T-helper 2 cell (primary cell): ENCODE data around the gene B3GNT8.
"Not testable (repeated sequence)": the region's sequence is repeated elsewhere in the genome, so short reads cannot be mapped to it uniquely, and the experiment has no call there.

Experiments
- DNase-seq, 5 experiments: peaks; one replicate each; pipeline versions ENCODE4 v3.0.0 to v3.0.0-alpha.2; 2012 to 2022

Gene B3GNT8

DNA sequence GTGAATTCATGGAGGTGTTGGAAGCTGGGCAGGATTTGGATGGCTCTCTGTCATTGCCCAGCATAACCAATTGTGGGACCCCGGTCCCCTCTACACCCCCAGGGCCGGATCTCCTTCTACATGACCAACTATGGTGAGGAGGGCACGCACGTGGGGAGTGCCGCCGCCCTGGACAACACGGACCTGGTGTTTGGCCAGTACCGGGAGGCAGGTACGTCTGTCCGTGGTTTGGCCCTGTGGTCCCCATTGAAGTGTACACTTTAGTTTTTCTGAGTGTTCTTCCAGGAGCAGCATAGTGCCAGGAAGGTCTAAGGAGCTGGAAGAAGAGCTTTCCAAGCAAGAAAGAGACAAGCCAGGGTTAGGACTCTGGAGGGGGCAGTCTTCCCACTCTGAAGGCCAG lies 13.2 kb downstream of the B3GNT8 start:
- no peak for DNase-seq

DNA sequence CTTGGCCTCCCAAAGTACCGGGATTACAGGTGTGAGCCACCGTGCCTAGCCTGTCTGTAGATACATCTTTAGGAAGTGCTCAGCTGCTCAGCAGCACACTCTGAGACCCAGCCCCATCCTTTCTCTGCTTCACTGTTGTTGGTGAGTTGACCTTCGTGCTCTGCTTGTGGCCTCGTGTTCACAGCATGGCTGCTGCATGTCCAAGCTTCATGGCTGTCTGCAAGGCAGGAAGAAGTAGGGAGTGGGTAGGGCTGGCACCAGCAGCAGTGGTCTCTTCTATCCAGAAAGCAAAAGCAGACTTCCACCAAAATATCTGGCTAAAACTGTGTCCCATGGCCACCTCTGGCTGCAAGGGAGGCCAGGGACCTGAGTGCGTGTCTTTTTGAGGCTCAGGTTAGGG lies 14.2 kb downstream of the B3GNT8 start:
- DNase-seq, result no peak

DNA sequence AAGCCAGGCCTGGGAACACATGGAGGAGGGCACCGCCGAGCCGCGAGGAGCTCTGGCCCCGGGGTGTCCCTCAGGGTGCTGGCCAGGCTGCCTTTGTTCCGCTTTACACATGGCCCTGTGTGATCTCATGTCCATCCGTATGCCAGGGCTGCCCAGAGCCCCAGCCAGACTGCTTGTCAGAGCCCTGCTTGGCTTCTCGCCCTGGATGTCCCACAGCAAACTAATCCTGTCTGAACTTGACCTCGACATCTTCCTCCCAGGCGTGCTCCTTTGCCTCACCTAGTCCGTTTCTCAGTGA lies 15.3 kb downstream of the B3GNT8 start:
- DNase-seq, result no peak

DNA sequence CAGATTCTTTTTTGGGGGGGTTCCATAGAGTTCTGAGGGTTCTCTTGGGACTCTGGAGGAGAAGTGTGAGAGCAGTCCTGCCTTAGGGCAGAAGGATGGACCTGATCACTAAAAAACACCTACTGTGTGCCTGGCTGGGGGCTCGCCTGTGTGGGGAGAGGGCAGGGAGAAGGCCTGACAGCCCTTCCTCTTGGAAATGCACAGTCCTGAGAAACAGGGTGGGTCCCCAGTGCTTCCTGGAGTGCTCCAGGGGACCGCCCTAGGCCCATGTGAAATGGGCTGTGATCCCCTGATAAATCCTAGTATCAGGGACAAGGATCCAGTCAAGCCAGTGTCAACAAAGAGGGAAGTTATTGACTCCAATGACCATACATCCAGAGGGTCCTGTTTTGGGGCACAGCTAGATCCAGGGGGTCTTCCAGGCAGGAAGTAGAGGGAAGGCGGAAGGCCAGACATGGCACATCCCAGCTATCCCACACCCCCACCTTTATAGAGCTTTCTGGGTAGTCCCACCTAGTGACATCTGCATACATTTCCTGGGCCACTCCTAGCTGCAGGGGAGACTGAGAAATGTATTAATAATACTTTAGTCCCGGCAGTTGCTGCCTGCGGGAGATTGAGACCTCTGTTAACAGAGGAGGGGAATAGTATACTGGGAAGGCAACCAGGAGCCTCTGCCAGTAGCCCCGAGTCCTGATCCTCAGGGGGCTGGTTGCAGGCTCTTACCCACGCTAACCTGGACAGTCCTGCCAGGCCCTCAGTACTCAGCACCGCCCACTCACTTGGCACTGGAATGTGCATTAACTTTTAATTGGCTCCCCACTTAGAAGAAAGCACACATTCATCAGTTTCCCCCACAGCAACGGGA lies 15.8 kb downstream of the B3GNT8 start:
- DNase-seq, result no peak

DNA sequence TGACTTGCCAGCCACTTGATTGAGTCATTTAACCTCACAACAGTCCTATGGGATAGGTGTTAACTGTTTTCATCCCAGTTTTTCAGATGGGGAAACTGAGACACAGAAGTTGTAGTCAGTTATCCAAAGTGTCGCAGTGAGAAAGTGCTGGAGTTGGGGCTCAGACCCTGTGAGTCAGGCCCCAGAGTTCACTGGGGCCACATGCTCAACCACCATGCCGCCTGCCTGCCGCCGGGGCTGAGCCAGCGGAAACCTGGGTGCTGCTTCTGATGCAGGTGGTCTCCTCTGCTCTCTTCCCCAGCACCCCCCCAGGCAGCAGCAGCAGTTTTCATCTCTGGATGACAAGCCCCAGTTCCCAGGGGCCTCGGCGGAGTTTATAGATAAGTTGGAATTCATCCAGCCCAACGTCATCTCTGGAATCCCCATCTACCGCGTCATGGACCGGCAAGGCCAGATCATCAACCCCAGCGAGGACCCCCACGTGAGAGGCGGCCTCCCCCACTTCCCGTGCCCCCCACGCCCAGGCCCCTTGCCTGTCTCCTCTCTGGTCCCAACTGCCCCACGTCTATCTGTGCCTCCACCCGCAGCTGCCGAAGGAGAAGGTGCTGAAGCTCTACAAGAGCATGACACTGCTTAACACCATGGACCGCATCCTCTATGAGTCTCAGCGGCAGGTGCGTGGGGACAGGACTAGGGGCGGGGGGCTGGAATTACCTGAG lies 16.7 kb downstream of the B3GNT8 start:
- no peak for DNase-seq

GRCh38 chr19:41409288-41409687 lies 17.9 kb downstream of the B3GNT8 start:
- DNase-seq, result no peak

- DNase-seq, result not testable (repeated sequence)
Measured at GRCh38 chr19:41408846-41409245, 18.3 kb downstream of the B3GNT8 start.

DNA sequence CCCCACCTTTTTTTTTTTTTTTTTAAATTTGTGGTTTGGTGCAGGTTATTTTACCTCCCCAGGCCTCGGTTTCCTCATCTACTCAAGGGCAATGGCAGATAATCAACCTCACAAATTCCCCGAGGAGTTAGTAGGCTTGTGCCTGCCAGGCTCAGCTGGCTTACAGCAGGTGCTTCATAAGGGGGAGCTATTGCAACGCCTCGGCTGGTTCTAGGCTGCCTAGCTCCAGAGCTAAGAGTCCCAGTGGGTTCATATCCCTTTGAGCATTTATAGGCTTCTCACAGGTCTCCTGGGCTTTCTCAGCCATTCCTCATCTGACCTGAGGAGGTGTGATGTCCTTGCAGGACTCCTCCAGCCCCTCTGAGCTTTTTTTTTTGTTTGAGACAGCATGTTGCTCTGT lies 18.9 kb downstream of the B3GNT8 start:
- no peak for DNase-seq

DNA sequence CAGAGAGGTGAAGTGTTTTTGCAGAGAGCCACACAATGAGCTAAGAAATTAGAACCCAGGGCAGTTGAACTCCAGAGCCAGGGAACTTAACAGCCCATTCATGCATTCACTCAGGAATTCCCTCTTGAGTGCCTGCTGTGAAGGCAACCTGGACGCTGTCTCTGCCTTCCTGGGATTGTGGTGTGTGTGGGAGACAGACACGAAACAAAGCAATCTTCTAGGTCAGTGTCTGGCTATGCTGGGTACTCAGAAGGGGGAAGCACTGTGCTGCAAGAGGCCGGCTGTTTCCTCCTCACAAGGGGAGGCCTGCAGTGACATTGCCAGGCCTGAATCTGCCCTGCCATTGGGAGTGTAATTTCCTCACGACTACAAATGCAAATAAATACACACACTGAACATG lies 19.9 kb downstream of the B3GNT8 start:
- no peak for DNase-seq

GRCh38 chr19:41405776-41406175 lies 21.4 kb downstream of the B3GNT8 start:
- no peak for DNase-seq

DNA sequence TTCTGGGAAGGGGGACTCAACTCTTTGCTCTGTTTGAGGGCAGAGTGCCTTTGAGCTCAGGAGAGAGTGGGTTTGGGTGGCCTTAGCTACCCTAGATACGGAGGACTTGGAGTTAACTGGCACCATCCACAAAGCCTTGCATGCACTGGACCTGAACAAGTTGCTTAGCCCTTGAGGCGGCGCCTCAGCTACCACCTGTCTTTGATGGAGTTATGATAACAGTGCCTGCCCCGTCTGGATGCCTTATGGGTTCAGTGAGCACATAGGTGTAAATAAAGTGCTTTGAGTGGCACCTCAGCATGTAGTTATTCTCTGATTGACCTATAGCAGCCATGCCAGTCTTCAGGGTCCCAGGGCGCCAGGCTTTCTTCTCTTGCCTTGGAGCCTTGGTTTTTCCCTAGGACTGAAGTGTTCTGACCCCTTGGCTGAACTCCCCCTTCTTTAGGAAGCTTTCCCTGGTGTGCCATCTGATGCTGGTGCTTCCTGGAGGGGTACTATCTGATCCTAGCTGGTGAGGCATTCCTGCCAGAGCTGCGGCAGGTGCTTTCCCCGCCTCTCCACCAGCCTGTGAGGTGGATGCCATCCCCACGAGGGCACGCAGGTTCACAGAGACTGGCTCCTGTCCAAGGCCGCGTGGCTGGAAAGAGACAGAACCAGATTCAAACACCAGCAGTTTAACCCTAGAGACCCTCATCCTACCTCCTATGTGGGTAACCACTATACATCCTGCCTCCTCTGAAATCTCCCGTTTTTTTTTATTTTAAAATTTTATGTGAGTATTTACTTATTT lies 23.8 kb downstream of the B3GNT8 start:
- no peak for DNase-seq

GRCh38 chr19:41402010-41402409 lies 25.2 kb downstream of the B3GNT8 start:
- DNase-seq, result no peak

GRCh38 chr19:41401483-41401882 lies 25.7 kb downstream of the B3GNT8 start:
- no peak for DNase-seq

DNA sequence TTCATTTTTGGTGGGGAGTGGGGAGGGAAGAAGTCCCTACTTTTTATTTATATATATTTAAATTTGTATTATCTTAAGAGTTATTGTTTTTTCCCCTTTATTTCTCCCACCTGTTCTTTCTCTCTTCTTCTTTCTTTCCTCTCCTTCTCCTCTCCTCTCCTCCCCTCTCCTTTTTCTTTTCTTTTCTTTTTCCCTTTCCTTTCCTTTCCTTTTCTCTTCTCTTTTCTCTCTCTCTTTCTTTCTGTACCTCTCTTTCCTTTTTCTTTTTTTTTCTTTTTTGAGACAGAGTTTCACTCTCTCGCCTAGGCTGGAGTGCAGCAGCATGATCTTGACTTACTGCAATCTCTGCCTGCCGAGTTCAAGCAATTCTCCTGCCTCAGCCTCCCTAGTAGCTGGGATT lies 27.6 kb downstream of the B3GNT8 start:
- no peak for DNase-seq

GRCh38 chr19:41399091-41399490 lies 28.1 kb downstream of the B3GNT8 start:
- no peak for DNase-seq

- no peak for DNase-seq
Measured at GRCh38 chr19:41398598-41398997, 28.6 kb downstream of the B3GNT8 start.

- no peak for DNase-seq
Measured at GRCh38 chr19:41398050-41398418, 29.1 kb downstream of the B3GNT8 start.

DNA sequence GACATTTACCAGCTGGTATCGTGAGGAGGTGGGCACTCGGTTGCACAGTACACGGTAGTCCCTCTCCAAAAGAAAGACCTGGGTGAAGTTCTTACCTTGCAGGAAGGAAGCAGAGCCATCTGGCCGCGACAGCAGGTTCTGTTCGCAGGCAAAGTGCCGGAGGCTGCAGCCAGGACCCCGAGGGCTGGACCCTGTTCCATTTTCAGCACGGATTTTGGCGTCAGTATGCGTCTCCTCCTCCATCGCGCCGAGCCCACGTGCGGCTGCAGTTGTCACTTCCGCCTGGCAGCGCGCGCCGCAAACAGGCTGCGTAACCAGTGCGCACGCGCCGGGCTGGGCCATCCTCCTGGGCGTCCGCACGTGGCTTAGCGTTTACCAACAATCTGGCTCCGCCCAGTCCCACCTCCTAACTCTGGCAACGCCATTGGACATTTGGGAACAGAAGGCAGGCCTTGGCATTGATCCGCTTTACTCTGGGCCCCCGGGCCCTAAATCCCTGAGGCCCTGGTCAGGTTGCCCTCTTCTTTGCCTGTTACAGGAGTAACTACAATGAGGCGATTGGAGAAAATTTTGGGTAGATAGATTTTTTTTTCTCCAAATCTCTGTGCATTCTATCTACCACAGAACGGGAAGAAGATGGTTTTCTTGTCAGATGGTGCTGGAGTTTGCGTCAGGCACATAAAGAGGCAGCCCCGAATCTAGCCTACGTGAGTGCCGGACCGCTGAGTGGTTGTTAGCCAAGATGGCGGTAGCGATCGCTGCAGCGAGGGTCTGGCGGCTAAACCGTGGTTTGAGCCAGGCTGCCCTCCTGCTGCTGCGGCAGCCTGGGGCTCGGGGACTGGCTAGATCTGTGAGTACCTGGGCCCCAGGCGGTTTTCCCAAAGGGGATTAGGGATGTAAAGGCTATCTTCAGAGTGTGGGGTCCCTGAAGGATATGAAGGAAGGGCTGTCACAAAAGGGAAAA lies 29.8 kb downstream of the B3GNT8 start, which contains the start of the genes BCKDHA and EXOSC5:
Gene BCKDHA, plus strand, starts transcription at position 733 of the 964 bp plus-strand sequence. Its CDS starts 10 bp downstream, at position 743.
Gene EXOSC5, minus strand, starts transcription at position 274 of the 964 bp plus-strand sequence. Its CDS starts 31 bp downstream, at position 243.
- DNase-seq, result peak; percentile 98 to 100 (median 99)

GRCh38 chr19:41395355-41395754 lies 31.8 kb downstream of the B3GNT8 start:
- DNase-seq, result no peak

- DNase-seq, result no peak
Measured at GRCh38 chr19:41392775-41393174, 34.4 kb downstream of the B3GNT8 start.

GRCh38 chr19:41391618-41392017 lies 35.6 kb downstream of the B3GNT8 start:
- no peak for DNase-seq

DNA sequence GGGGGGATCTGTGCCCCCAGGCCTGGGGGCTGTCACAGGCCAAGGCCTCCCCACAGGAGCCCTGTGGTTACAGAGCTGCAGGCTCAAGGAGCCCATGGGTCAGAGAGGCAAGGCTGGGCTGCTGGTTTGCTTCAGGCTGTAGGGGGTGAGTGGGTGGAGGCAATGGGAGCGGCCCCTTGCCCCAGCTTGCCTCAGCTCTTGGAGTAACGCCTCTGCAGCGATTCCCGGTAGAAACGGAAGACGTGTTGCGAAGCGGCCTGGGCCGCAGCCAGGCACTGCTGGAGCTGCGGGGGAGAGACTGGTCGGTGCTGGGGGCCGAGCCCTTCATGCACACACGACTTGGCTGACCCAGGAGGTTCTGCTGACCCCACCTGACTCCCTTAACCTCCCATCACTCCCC lies 40.7 kb downstream of the B3GNT8 start:
- no peak for DNase-seq
